K562 (cell line): ENCODE results near the gene ARPP21. TPM values are rescaled to one million over a fixed set of nuclear protein-coding genes. Genes with fewer than 3 reads are reported as not detected.

ENCODE experiments used
- ATAC-seq: fragments of 200-7000 bp; cut with Tn5 transposase; 3 replicates; pipeline ENCODE4 v1.9.1; 2020; ENCODE audit warnings: moderate library complexity
- BruUV-seq: library from RNA; stranded (reverse); fragments of 400-500 nt; replicated peaks from 2 replicates; lab custom pipeline; 2021; lab: Mats Ljungman, UMichigan
- CTCF ChIA-PET: fragments of 300-600 bp; formaldehyde crosslinking; extraction: SDS; loops from one replicate; lab custom pipeline; 2021; ENCODE audit warnings: low intra/inter-chr PET ratio; lab: Yijun Ruan, JAX
- POLR2A ChIA-PET: fragments of 300-600, 350-650 bp; sonication (Branson Sonifier 250); formaldehyde crosslinking; extraction: SDS; loops from one replicate; lab custom pipeline; 2021; ENCODE audit warnings: antibody characterized with exemption, inconsistent platforms; lab: Yijun Ruan, JAX
- DNase-seq, 4 experiments: peaks; one replicate each; pipeline versions ENCODE4 v3.0.0 to v3.0.0-alpha.2; 2011 to 2018; ENCODE audit warnings: low spot score in 3 of 4, mixed read lengths in 3 of 4; ENCODE audit errors: extremely low read depth in 1 of 4
- FAIRE-seq: peaks from 2 replicates; lab custom pipeline; 2011; peaks lifted over from hg19 to GRCh38; lab: Jason Lieb, UNC
- H2AFZ ChIP-seq: 2 replicates; pipeline ENCODE4 v1.6.0; 2011; ENCODE audit warnings: low read depth, low read length, control low read depth, inconsistent platforms
- H3K27ac ChIP-seq: fragments of 200-600 bp; 3 replicates; pipeline ENCODE4 v1.8.0; 2011; ENCODE audit warnings: low read depth, mild to moderate bottlenecking, control low read depth, inconsistent platforms, low read length, moderate library complexity, mixed read lengths; ENCODE audit errors: extremely low read depth
- H3K27me3 ChIP-seq, 2 experiments: fragments of 300-600 bp in 1 of 2; 2 replicates in 1 of 2; 3 replicates in 1 of 2; pipeline versions ENCODE4 v1.6.0 to v1.8.0; 2011; ENCODE audit warnings: inconsistent platforms in 2 of 2, low read length in 2 of 2, mild to moderate bottlenecking in 1 of 2, mixed read lengths in 1 of 2, moderate library complexity in 1 of 2; ENCODE audit not compliant: control insufficient read depth in 2 of 2, insufficient read depth in 2 of 2
- H3K36me3 ChIP-seq: fragments of 300-600 bp; 3 replicates; pipeline ENCODE4 v1.8.0; 2011; ENCODE audit warnings: mild to moderate bottlenecking, low read length, inconsistent platforms; ENCODE audit not compliant: control insufficient read depth, insufficient read depth
- H3K4me1 ChIP-seq, 2 experiments: fragments of 200-600 bp in 1 of 2; replicated peaks in 1 of 2; 2 replicates in 1 of 2; 3 replicates in 1 of 2; pipeline versions ENCODE4 v1.5.1 to v1.8.0; 2011; ENCODE audit warnings: inconsistent platforms in 2 of 2, low read length in 2 of 2, mild to moderate bottlenecking in 1 of 2, mixed read lengths in 1 of 2, moderate library complexity in 1 of 2; ENCODE audit not compliant: control insufficient read depth in 2 of 2, insufficient read depth in 2 of 2
- H3K4me2 ChIP-seq: 2 replicates; pipeline ENCODE4 v1.6.1; 2011; ENCODE audit warnings: low read length, control low read depth, inconsistent platforms, mixed read lengths; ENCODE audit not compliant: insufficient read depth
- H3K4me3 ChIP-seq: fragments of 200-600 bp; sonication (generic), shearing (Covaris generic); 2 replicates; pipeline ENCODE4 v1.5.1; 2016; ENCODE audit warnings: control low read depth, inconsistent platforms
- H3K79me2 ChIP-seq: fragments of 200-600 bp; 3 replicates; pipeline ENCODE4 v1.8.0; 2011; ENCODE audit warnings: low read length, inconsistent platforms; ENCODE audit not compliant: control insufficient read depth, insufficient read depth
- H3K9ac ChIP-seq, 2 experiments: 2 replicates each; pipeline versions ENCODE4 v1.6.0 to v1.6.1; 2011; ENCODE audit warnings: low read depth in 2 of 2, low read length in 2 of 2, control low read depth in 1 of 2, inconsistent platforms in 1 of 2, mild to moderate bottlenecking in 1 of 2, mixed read lengths in 1 of 2; ENCODE audit not compliant: insufficient read depth in 1 of 2
- H3K9me1 ChIP-seq: one replicate; pipeline ENCODE4 v1.6.0; 2011; ENCODE audit warnings: inconsistent platforms, mild to moderate bottlenecking, low read length, moderate library complexity; ENCODE audit not compliant: control insufficient read depth, insufficient read depth
- H3K9me3 ChIP-seq: replicated peaks from 2 replicates; pipeline ENCODE4 v1.5.1; 2011; ENCODE audit warnings: low read depth, low read length, inconsistent platforms; ENCODE audit not compliant: control insufficient read depth, insufficient read depth
- H4K20me1 ChIP-seq: replicated peaks from 2 replicates; pipeline ENCODE4 v1.6.1; 2011; ENCODE audit warnings: low read length, inconsistent platforms, mixed read lengths; ENCODE audit not compliant: control insufficient read depth, insufficient read depth
- CBX1 ChIP-seq: sonication (generic); IDR thresholded peaks from 2 replicates; pipeline ENCODE4 v1.6.1; 2016; ENCODE audit warnings: antibody characterized with exemption, low read depth, mild to moderate bottlenecking
- FOXA3 ChIP-seq, 2 experiments: fragments of 450-650 bp in 1 of 2; sonication (generic) in 1 of 2; formaldehyde crosslinking; IDR thresholded peaks in 1 of 2; conservative IDR thresholded peaks in 1 of 2; 2 replicates each; pipeline versions ENCODE4 v1.4.0 to v1.8.0; 2020 to 2022; ENCODE audit warnings: mild to moderate bottlenecking in 2 of 2, missing genetic modification reagents in 1 of 2
- MCM2 ChIP-seq: fragments of 450-650 bp; IDR thresholded peaks from 2 replicates; pipeline ENCODE4 v1.6.1; 2017; ENCODE audit warnings: low read depth, mild to moderate bottlenecking
- MCM3 ChIP-seq: fragments of 450-650 bp; IDR thresholded peaks from 2 replicates; pipeline ENCODE4 v1.6.1; 2016
- MNT ChIP-seq, 2 experiments: fragments of 450-650 bp; conservative IDR thresholded peaks; 2 replicates each; pipeline ENCODE4 v1.6.1; 2017; ENCODE audit warnings: mild to moderate bottlenecking in 2 of 2, moderate library complexity in 2 of 2
- NFRKB ChIP-seq: fragments of 450-650 bp; IDR thresholded peaks from 2 replicates; pipeline ENCODE4 v1.6.1; 2016; ENCODE audit warnings: low read depth
- RFX7 ChIP-seq: fragments of 250-450 bp; sonication (Bioruptor Pico); IDR thresholded peaks from 2 replicates; pipeline ENCODE4 v1.5.1; 2021; ENCODE audit warnings: mild to moderate bottlenecking
- ZNF609 ChIP-seq: sonication (generic); formaldehyde crosslinking; IDR thresholded peaks from 2 replicates; pipeline ENCODE4 v1.8.1; 2023; ENCODE audit warnings: missing genetic modification reagents, mild to moderate bottlenecking, borderline replicate concordance
- WGBS: fragments of 100-300 bp; shearing (Covaris generic); methylation state at CpG from one replicate; pipeline ENCODE4 v1.1.6; 2016; ENCODE audit warnings: low coverage, mixed read lengths; ENCODE audit not compliant: insufficient coverage; ENCODE audit errors: missing lambda C conversion rate; 5-methylcytosine and 5-hydroxymethylcytosine counted together
- in situ Hi-C: fragments of 300-500 bp; cut with MboI; formaldehyde crosslinking; loops from 4 replicates; pipeline ENCODE4 v1.15.0; 2018; ENCODE audit warnings: inconsistent platforms, mixed read lengths
- intact Hi-C: fragments of 100-400 bp; cut with micrococcal nuclease; formaldehyde crosslinking; loops from 2 replicates; pipeline ENCODE4 v1.14.2; 2022
- polyA plus RNA-seq, 8 experiments: library from polyadenylated mRNA; depleted of rRNA in 4 of 8; stranded (reverse) in 5 of 8; unstranded in 3 of 8; fragments of >200 nt; fragmentation: Nextera tagmentation in 2 of 8; fragmentation: Illumina TruSeq in 1 of 8; extraction: Ambion mirVana in 2 of 8; extraction: Trizol in 1 of 8; gene quantifications; 2 replicates each; pipeline versions ENCODE4 v1.2.1 to v1.2.3, GENCODE V29; 2011 to 2014; ENCODE audit warnings: inconsistent platforms in 1 of 8, missing spikeins in 1 of 8
- total RNA-seq, 7 experiments: library from RNA; depleted of rRNA in 6 of 7; stranded (reverse); fragments of >200 nt in 6 of 7; fragmentation: Illumina TruSeq in 2 of 7; extraction: Trizol in 2 of 7; gene quantifications; 2 replicates each; pipeline versions ENCODE4 v1.2.1 to v1.2.3, GENCODE V29; 2011 to 2021; ENCODE audit warnings: low replicate concordance in 1 of 7

The ARPP21 gene
- total and polyA plus RNA-seq, 9 of the 15 experiments (the other 6 are each of a cell fraction or from before 2014, with no cell fraction given), result not detected

- intact Hi-C loops, result no loop called here
- POLR2A ChIA-PET, result no interaction called here
- H3K4me1 ChIP-seq, result no peaks in the 10 kb centered on the region
- FAIRE-seq, result no peak
- no peak overlapping the region for H2AFZ ChIP-seq
- no peak overlapping the region for H3K4me2 ChIP-seq
- BruUV-seq, result no TSS peak
- no peak overlapping the region for H3K27ac ChIP-seq
- no peak overlapping the region for H3K9ac ChIP-seq
- H4K20me1 ChIP-seq, result no peaks in the 10 kb centered on the region
- H3K27me3 ChIP-seq, result no peaks in the 10 kb centered on the region
- DNase-seq, result no peak
- no peaks in the 10 kb centered on the region for H3K9me1 ChIP-seq
- CTCF ChIA-PET, result no interaction called here
- 2% methylated on average over 10 of the region's 10 CpGs for WGBS
- H3K4me3 ChIP-seq, result no peak overlapping the region
- H3K79me2 ChIP-seq, result no peaks in the 10 kb centered on the region
- in situ Hi-C loops, result no loop called here
- H3K9me3 ChIP-seq, result no peaks in the 10 kb centered on the region
- ATAC-seq, result no peak
- H3K36me3 ChIP-seq, result no peaks in the 10 kb centered on the region
- TF ChIP-seq MCM2 (no peak), RFX7 (CRISPR knock-in tag) (no peak)
- TF ChIP-seq, all 486 proteins: peak for 0
These were observed 1.2 kb downstream of the ARPP21 start for GRCh38 chr3:35640190-35641165.

GRCh38 chr3:35641331-35641730, 2.0 kb downstream of the ARPP21 start:
- no TSS peak for BruUV-seq
- no peak overlapping the region for H3K27ac ChIP-seq
- FAIRE-seq, result no peak
- no peaks in the 10 kb centered on the region for H3K4me1 ChIP-seq
- in situ Hi-C loops (no loop called here), intact Hi-C loops (no loop called here)
- DNase-seq, result no peak
- H3K36me3 ChIP-seq, result no peaks in the 10 kb centered on the region
- ATAC-seq, result no peak
- H3K79me2 ChIP-seq, result no peaks in the 10 kb centered on the region
- no peaks in the 10 kb centered on the region for H3K9me3 ChIP-seq
- H3K9me1 ChIP-seq, result no peaks in the 10 kb centered on the region
- no peaks in the 10 kb centered on the region for H3K27me3 ChIP-seq
- H3K9ac ChIP-seq, result no peak overlapping the region
- H2AFZ ChIP-seq, result no peak overlapping the region
- H3K4me2 ChIP-seq, result no peak overlapping the region
- CTCF ChIA-PET, result no interaction called here
- no peak overlapping the region for H3K4me3 ChIP-seq
- no peaks in the 10 kb centered on the region for H4K20me1 ChIP-seq
- WGBS, result 0% methylated on average over 1 of the region's 1 CpG
- POLR2A ChIA-PET, result no interaction called here
- no peak for TF ChIP-seq NFRKB
- TF ChIP-seq FOXA3 (CRISPR knock-in tag; conservative IDR thresholded peaks at IDR 0.05 in 1 of 2, IDR thresholded peaks at IDR 0.05 in 1 of 2), result no peak
- TF ChIP-seq ZNF609 (CRISPR knock-in tag), result no peak
- no peak for TF ChIP-seq CBX1
- no peak for TF ChIP-seq MNT (conservative IDR thresholded peaks at IDR 0.05)
- TF ChIP-seq MCM3, result no peak
